ENCODE results near the gene MYO18B.

DNA sequence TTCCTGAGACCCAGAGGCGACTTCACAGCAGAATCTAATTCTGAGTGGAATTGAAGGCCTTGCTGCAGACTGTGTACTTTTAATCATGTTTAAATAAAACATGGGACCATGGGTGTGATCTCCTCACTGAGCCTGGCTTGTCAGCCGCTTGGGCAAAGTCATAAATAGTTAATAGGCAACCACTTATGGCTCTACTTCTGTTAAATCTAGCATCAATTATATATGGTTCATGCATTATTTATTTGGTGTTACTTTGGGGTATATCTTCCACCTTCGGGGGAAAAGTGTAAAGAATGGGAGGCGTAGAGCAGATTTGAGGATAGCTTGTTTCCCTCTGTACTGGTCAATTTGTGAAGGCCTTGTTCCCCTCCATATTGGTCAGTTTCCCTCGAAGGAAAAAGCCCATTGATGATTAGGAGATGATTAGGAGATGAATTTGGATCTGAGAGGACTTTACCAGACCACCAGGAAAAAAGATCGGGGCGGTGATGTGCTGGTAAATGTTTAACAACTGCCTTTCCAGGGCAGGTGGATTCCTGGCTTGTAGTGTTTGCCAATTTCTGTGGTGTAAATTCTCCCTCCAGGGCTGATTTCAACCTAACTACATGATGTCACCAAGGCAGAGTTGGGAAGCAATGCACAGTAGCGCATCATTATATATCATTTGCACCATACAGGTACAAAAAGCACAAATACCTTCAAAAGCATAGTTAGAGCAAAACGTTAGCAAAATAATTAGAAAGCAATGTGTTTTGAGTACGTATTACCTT, 223.2 kb downstream of the MYO18B start:
- TF ChIP-seq, protein P1, sequence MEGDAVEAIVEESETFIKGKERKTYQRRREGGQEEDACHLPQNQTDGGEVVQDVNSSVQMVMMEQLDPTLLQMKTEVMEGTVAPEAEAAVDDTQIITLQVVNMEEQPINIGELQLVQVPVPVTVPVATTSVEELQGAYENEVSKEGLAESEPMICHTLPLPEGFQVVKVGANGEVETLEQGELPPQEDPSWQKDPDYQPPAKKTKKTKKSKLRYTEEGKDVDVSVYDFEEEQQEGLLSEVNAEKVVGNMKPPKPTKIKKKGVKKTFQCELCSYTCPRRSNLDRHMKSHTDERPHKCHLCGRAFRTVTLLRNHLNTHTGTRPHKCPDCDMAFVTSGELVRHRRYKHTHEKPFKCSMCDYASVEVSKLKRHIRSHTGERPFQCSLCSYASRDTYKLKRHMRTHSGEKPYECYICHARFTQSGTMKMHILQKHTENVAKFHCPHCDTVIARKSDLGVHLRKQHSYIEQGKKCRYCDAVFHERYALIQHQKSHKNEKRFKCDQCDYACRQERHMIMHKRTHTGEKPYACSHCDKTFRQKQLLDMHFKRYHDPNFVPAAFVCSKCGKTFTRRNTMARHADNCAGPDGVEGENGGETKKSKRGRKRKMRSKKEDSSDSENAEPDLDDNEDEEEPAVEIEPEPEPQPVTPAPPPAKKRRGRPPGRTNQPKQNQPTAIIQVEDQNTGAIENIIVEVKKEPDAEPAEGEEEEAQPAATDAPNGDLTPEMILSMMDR (IDR thresholded peaks at IDR 0.05), result no peak
- no peak for TF ChIP-seq POLR2A (IDR thresholded peaks at IDR 0.05)
- no peak for TF ChIP-seq POLR2AphosphoS5 (IDR thresholded peaks at IDR 0.05; ENCODE audit: insufficient read depth in 1 of 2, low read depth in 1 of 2)

Measured in vagina (tissue), 2 donors.